Activated CD4-positive, alpha-beta T cell treated with anti-CD3 and anti-CD28 coated beads, Interleukin-2, amount 50 U/mL, for 24 hours (primary cell): Measurements from ENCODE around the gene INTS15.
"Not testable (repeated sequence)": the region's sequence is repeated elsewhere in the genome, so short reads cannot be mapped to it uniquely, and the experiment has no call there.

Source experiments
- DNase-seq, 2 donors: peaks; one replicate each; pipeline ENCODE4 v3.0.0-alpha.2; 2020; ENCODE audit warnings: low read depth in 1 of 2, low spot score in 1 of 2

Gene INTS15

DNA sequence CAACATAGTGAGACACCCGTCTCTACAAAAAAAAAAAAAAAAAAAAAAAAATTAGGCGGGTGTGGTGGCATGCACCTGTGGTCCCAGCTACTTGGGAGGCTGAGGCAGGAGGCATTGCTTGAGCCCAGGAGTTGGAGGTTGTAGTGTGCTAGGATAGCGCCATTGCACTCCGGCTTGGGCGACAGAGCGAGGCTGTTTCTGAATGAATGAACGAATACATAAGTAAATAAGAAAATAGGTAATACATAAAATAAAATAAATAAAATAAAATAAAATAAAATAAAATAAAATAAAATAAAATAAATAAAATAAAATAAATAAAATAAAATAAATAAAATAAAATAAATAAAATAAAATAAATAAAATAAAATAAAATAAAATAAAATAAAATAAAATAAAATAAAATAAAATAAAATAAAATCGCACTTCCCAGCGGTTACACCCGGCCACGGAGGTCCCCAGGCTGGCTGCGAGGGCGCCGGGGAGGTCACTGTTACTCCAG, 12.9 kb upstream of the INTS15 start:
- not testable (repeated sequence) for DNase-seq

DNA sequence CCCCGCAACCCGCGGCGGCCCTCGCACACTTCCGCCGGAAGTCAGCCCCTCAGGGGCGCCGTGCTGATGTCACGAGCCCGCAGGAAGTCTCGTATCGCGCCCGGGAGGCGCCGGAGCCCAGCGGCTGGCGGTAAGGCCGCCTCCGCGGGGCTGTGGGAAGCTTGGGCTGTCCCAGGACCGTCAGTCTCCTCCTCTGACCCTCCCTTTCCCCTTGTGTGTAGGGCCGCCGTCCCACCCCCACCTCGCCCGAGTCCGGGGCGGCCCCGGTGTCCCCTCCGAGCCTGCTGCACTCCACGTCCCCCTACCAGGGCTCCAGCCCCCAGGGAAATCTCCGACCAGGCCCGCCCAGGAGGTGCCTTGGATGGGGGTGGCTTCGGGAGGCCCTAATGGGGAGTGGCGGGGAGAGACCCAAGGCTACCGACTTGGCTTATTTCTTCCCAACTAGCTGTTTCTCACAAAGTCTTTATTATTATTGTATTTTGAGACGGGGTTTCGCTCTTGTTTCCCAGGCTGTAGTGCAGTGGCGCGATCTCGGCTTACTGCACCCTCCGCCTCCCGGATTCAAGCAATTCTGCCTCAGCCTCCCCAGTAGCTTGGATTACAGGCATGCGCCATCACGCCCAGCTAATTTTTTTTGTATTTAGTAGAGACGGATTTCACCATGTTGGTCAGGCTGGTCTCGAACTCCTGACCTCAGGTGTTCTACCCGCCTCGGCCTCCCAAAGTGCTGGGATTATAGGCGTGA, 12.3 kb upstream of the INTS15 start, which contains the start of gene ZDHHC4:
TSS of gene ZDHHC4 (plus strand) at position 86 of the 745 bp plus-strand sequence. CDS start 3,108 bp downstream, outside the sequence.
- peak; percentile 70 to 82 for DNase-seq

DNA sequence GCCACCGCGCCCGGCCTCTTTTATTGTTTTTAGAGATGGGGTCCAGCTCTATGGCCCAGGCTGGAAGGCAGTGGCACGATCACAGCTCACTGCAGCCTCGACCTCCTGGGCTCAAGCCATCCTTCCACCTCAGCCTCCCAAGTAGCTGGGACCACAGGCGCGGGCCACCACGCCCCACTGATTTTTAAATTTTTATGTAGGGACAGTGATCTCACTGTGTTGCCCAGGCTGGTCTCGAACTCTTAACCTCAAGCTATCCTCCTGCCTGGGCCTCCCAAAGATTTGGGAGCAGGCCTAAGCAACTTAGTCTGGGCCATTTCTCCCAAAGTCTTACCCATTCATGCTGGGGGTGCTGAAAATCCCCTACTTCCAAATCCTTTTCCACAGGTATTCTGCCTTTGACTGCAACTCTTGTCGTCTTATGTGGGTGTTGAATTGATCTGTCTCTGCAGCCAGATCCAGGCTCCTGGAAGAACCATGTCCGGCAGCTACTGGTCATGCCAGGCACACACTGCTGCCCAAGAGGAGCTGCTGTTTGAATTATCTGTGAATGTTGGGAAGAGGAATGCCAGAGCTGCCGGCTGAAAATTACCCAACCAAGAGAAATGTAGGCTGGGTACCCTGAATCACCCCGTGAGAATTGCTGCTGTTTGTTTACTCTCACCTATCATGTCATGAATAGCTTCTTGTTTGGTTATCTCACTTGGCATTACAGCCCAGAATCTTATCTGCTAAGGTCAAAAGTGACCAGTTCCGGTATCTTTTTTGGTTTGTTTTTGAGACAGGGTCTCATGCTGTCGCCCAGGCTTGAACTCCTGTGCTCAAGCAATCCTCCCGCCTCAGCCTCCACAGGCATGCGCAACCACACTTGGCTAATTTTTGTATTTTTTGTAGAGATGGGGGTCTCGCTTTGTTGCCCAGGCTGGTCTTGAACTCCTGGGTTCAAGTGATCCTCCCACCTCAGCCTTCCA, 11.4 kb upstream of the INTS15 start:
- DNase-seq = no peak

DNA sequence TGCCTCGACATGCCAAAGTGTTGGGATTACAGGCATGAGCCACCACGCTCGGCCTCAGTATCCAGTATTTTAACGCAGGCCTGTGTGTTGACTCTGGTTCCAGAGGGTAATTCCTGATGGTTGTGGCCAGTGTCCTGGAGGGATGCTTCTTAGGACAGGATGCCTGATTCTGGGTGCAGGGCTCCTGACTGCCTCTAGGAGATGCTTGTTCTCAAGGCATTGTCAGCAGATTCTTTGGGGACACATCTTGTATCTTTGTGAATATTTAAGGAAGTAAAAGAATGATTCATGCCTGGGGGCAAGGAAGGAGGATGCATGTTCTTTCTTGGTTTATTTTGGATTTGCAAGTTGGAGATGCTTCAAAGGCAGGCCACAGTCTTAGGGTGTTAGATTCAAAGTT, 10.4 kb upstream of the INTS15 start:
- no peak for DNase-seq

DNA sequence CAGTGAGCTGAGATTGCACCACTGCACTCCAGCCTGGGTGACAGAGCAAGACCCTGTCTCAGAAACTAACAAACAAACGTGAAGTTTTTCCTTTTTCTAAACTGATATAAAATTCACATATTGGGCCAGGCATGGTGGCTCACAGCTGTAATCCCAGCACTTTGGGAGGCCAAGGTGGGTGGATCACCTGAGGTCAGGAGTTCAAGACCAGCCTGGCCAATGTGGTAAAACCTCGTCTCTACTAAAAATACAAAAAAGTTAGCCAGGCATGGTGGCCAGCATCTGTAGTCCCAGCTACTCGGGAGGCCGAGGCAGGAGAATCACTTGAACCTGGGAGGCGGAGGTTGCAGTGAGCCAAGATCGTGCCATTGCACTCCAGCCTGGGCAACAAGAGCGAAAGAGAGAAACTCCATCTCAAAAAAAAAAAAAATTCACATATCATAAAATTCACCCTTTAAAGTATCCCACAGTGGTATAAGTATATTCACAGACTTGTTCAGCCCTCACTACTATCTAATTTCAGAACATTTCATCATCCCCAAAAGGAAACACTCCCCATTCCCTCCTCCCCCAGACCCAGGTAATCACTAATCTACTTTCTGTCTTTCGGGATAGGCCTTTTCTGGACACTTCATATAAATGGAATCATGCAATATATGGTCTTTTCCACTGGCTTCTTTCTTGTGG, 3.9 kb upstream of the INTS15 start:
- DNase-seq = not testable (repeated sequence)

DNA sequence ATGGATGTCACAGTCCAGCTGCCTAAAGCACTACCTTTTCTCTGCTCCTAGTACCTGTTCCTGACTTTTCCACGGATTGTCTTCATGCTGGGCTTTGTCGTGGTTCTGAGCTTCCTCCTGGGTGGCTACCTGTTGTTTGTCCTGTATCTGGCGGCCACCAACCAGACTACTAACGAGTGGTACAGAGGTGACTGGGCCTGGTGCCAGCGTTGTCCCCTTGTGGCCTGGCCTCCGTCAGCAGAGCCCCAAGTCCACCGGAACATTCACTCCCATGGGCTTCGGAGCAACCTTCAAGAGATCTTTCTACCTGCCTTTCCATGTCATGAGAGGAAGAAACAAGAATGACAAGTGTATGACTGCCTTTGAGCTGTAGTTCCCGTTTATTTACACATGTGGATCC, 1.3 kb upstream of the INTS15 start:
- DNase-seq = no peak

DNA sequence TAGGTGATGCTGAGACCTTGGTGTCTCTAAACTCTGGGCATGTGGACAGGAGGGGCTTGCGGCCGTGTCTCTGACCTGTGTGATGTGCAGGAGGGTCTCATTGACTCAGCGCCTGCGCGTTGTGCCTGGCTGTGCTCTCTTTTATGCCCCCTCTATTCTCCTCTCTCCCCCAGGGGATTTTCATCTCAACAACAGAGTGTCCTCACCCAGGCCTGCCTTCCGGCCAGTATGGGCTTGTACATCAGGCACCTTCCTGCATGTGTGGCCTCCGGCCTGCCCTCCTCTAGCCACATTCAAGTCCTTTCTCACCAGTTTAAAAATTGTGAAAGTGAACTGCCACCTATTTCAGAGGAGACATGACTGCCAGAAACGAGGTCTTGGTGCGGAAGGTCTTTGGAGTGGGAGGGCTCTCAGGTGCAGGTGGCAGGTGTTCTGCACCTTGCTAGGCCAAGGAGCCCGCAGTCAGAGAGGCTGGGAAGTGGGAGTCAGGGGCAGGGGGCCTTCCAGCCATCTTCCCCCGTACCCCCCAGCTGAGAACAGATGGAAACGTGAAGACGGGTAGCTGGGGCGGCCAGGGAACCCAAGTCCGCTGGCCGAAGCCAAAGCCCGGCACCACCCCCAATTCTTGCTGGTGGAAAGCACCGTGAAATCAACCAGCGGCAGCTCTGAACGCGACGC, 531 bp upstream of the INTS15 start:
- DNase-seq = no peak

DNA sequence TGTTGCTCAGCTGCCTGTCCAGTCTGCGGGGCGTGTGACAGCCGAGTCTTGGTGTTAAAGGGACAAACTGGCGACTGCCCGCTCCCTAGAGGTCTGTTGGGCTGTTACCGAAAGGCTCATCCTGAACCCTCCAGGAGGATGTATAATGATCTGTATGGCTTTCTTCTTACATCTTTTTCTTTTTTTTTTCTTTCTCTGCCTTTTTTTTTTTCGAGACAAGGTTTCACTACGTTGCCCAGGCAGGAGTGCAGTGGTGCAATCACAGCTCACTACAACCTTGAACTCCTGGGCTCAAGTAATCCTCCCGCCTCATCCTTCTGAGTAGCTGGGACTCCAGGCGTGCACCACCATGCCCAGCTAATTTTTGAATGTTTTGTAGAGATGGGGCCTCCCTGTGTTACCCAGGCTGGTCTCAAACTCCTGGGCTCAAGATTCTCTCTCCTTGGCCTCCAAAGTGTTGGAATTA, 857 bp downstream of the INTS15 start:
- no peak for DNase-seq

DNA sequence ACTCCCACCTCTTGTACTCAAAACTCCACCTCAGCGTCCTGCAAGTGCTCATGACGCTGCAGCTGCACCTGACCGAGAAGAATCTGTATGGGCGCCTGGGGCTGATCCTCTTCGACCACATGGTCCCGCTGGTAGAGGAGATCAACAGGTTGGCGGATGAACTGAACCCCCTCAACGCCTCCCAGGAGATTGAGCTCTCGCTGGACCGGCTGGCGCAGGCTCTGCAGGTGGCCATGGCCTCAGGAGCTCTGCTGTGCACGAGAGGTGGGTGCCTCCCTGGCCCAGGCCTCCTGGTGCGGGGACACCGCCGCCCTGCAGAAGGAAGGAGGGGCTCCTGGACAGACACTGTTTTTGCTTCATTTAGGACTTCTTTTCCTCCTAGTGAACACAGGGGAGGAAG, 10.3 kb downstream of the INTS15 start:
- no peak for DNase-seq

DNA sequence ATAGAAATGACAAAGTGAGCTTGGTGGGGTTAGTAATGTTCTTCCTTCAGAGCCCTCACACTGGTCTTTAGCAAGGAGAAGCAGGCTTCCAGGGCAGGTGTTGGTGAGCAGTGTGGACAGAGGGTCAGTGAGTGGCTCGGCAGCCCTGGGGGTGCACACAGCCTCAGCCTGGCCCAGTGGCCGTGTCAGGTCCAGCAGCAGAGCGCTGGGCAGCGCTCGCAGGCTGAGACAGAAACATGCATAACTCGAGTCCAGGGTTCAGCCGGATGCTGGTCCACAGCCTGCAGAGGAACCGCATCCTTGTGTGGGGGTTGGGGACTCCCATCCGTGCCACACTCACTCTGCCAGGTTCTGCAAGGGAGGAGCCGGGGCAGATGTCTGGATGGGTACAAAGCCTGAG, 14.6 kb downstream of the INTS15 start:
- DNase-seq = no peak

DNA sequence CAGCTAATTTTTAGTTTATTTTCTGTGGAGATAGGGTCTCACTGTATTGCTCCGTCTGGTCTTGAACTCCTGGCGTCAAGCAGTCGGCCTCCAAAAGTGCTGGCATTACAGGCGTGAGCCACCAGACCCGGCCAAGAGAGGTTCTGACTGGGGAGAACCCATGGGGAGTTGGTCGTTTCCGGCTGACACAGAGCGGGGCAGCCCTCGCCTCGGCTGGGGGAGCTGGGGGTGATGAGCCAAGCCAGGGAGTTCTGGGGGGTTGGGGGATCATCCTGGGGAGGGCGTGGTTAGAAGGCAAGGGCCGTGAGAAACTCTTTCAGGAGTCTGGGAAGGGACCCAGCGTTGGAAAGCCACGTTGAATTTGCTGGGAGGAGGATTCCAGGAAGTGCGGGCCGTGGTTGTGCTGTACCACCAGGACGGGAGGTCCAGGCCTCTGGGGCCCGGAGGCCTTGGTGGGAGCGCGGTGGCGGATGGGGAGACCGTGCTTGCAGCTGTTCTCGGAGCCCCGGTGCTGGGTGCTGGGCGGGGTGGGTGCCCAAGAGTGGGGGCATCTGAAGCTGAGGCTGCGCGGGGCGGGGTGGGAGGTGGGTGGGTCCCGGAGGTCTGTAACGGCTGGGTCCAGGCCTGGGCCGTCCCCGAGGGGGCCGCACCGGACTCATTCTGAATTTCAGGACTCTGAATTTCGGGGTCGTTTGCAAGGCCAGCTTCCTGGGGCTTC, 17.2 kb downstream of the INTS15 start:
- no peak for DNase-seq

DNA sequence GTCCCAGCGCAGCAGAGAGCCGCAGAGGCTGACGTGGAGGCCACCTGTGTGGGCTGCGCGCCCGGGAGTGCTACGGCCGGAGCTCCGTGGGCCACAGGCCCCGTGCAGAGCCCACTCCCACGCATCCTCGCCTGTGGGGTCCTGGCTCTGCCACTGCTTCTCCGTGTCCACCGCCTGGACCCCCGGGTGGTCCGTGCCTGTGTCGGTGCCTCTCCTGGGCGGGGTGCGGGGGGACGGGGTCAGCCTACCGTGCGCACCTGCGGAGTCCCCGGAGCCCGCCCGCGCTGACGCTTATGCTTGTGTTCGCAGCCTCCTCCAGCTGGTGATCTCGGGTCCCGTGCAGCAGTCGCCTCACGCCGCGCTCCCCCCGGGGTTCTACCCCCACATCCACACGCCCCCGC, 17.8 kb downstream of the INTS15 start:
- no peak for DNase-seq

DNA sequence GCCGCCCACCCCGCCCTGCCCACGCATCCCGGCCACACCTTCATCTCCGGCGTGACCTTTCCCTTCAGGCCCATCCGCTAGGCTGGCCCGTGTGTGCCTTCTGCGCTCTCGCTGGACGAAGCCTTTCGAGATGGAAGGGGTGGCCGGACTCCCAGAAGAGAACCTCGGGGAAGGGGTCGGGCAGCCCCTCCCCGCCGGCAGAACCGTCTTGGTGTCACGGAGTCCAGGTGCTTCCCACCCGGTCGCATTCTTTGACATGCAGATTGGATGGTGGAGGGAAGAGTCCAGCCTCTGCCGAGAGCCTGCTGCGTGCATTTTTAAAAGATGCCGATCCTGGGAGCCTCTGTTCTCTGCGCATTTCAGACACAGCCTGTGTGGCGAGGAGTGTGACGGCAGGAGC, 18.3 kb downstream of the INTS15 start:
- DNase-seq = no peak

DNA sequence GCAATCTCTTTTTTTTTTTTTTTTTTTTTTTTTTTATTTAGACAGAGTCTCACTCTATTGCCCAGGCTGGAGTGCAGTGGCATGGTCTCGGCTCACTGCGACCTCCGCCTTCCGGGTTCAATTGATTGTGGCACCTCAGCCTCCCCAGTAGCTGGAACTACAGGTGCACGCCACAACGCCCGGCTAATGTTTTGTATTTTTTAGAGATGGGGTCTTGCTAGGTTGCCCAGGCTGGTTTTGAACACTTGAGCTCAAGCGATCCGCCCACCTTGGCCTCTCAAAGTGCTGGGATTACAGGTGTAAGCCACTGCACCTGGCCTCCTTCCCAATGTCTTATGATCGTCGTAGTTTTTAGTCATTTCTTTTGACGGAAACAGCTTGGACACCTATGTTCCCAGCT, 19.0 kb downstream of the INTS15 start:
- DNase-seq = no peak

DNA sequence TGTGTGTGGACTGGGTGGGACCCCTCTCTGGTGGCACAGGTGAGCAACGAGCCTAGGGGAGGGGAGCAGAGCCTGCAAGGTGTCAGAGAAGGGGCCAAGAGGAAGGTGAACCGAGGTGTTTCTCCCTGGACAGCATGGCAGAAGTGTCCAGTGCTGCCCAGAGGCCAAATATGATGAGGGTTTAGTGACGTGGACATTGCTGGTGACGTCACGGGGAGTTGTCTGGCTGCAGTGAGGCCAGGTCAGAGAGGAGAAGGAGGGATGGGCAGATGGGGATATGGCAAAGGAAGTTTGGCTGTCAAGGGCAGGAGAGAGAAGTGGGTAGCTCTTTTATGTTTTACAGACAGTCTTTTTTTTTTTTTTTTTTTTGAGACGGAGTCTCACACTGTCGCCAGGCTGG, 23.0 kb downstream of the INTS15 start:
- DNase-seq = no peak

DNA sequence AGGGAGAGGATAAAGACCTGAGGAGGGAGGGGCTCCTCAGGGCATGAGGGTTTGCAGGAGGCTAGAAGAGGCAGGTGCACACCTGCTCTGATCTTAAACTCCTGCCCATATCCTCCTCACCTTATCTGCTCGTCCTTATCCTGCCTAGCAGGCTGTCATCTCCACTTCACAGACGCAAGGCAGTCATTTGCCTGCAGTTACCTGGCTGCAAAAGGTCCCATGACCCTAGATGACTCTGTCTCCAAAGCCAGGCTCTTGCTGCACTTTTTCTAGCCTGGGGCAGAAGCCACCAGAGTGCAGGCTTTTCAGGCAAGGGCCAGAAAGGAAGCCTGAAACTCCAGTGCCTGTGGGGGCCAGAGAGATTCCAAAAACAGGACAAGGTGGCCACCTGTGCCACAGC, 23.9 kb downstream of the INTS15 start:
- no peak for DNase-seq

DNA sequence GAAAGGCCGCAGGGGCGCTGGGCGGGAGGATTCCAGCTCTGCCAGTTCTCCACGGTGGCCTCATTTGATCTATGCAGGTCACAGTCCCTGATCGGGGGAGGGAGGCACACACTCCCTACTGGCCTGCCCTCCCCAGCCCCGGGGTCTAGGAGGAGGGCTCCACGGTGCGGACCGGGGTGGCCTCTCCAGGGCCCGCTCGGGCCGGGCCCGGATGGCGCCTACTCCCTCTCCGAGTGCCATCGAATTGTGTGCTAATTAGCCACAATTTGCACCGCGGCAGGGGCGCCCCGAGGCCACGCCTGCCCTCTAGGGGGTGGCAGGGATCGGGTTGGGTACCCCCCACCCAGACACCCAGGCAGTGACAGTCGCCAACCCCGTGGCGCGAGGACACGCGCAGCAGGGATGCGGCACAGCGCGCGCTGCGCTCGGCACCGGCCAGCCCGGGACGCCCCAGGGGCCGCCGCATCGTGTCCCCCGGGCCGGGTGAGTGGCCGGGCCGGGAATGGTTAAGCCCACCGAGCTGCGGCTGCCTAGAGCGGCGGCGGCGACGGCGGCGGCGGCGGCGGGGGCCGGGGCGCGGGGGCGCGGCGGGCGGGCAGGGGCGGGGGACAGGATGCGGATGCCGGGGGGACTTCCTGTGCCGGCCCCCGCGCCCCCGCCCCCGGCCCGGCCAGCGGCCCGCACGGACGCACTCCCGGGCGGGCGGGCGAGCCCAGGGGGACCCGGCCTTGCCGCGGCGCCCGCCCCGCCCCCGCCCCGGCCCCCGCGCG, 25.3 kb downstream of the INTS15 start, which contains the start of gene ZNF853:
TSS of gene ZNF853 (plus strand) at position 658 of the 770 bp plus-strand sequence. CDS start 565 bp downstream, outside the sequence.
- DNase-seq = no peak

DNA sequence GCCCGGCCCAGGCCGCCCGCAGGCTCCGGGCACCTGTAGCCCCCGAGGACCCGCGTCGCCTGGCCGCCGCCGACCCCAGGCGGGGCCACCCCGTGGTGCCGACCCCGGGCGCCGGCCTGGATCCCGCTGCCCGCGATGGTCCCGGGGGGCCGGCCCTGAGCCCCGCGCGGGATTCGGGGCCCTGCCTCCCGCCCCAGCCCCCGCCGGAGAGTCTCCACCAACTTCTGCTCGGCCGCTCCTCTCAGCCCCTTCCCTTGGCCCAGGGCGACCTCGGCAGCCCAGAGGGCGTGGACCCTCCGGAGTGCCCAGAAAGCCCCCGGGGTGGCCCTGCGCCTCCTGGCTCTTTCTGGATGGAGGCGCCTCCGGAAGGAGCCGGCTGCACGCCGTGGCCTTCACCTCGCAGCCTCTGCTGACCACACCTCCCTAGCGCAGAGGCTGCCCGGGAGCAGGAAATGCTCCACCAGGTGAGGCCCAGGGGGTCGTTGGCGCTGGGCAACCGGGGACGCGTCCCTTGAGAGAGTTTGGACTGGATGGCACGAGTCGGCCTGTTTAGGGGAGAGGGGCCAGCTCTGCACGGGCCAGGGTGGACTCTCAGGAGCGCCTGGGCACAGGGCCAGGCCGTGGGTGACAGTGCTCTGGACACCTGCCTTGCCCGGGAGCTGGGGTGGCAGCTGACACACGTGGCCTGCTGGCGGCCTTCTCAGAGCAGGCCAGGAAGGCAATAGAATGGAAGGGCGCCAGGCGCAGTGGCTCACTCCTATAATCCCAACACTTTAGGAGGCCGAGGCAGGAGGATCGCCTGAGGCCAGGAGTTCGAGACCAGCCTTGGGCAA, 26.1 kb downstream of the INTS15 start:
- no peak for DNase-seq
